WERI-Rb-1 (cell line): Measurements from ENCODE around the gene KLHL22.
"Not testable (repeated sequence)": the region's sequence is repeated elsewhere in the genome, so short reads cannot be mapped to it uniquely, and the experiment has no call there.

ENCODE experiments used
- DNase-seq: peaks from one replicate; pipeline ENCODE4 v3.0.0-alpha.2; 2020
- H3K27ac ChIP-seq: fragments of 250-450 bp; sonication (Bioruptor Pico); 2 replicates; pipeline ENCODE4 v1.5.1; 2020; ENCODE audit warnings: mild to moderate bottlenecking, moderate library complexity
- H3K27me3 ChIP-seq: fragments of 250-450 bp; sonication (Bioruptor Pico); 2 replicates; pipeline ENCODE4 v1.5.1; 2021; ENCODE audit warnings: mild to moderate bottlenecking, low read depth, moderate library complexity; ENCODE audit not compliant: insufficient read depth, severe bottlenecking
- H3K36me3 ChIP-seq: fragments of 250-450 bp; sonication (Bioruptor Pico); 2 replicates; pipeline ENCODE4 v1.5.1; 2020; ENCODE audit warnings: mild to moderate bottlenecking, moderate library complexity
- H3K4me3 ChIP-seq: 2 replicates; pipeline ENCODE4 v1.5.1; 2011; ENCODE audit warnings: low read depth, mild to moderate bottlenecking, control low read depth, low read length
- H3K9me3 ChIP-seq: fragments of 250-450 bp; sonication (Bioruptor Pico); 2 replicates; pipeline ENCODE4 v1.5.1; 2021; ENCODE audit warnings: mild to moderate bottlenecking, moderate library complexity; ENCODE audit not compliant: severe bottlenecking
- CTCF ChIP-seq: IDR thresholded peaks from 2 replicates; pipeline ENCODE4 v1.5.1; 2011; ENCODE audit warnings: low read depth, mild to moderate bottlenecking, control low read depth, inconsistent platforms, low read length

Gene KLHL22

GRCh38 chr22:20488946-20489345 is 6.6 kb downstream of the KLHL22 start:
- Histone ChIP-seq H3K27ac (no peak overlapping the region), H3K9me3 (no peaks in the 10 kb centered on the region)

GRCh38 chr22:20487715-20488114 is 7.9 kb downstream of the KLHL22 start:
- DNase-seq: no peak
- Histone ChIP-seq H3K9me3 (no peaks in the 10 kb centered on the region), H3K27ac (no peak overlapping the region), H3K4me3 (no peak overlapping the region), H3K27me3 (no peaks in the 10 kb centered on the region), H3K36me3 (peaks cover 28% of the 10 kb centered on the region)
- TF ChIP-seq CTCF: no peak

More at GRCh38 chr22:20488946-20489345, 6.6 kb downstream of the KLHL22 start:
- Histone ChIP-seq H3K36me3 (peaks cover 22% of the 10 kb centered on the region), H3K27me3 (no peaks in the 10 kb centered on the region), H3K4me3 (no peak overlapping the region)
- no peak for TF ChIP-seq CTCF
- DNase-seq: no peak

- no peak for TF ChIP-seq CTCF
- H3K4me3 ChIP-seq: no peak overlapping the region
- H3K36me3 ChIP-seq: peaks cover 28% of the 10 kb centered on the region
- no peaks in the 10 kb centered on the region for H3K9me3 ChIP-seq
- H3K27me3 ChIP-seq: no peaks in the 10 kb centered on the region
- no peak overlapping the region for H3K27ac ChIP-seq
- no peak for DNase-seq
These were observed 9.4 kb downstream of the KLHL22 start for GRCh38 chr22:20486229-20486628.

GRCh38 chr22:20484948-20485683 is 10.5 kb downstream of the KLHL22 start:
- Histone ChIP-seq H3K27ac (no peak overlapping the region), H3K27me3 (no peaks in the 10 kb centered on the region), H3K36me3 (peaks cover 26% of the 10 kb centered on the region), H3K9me3 (no peaks in the 10 kb centered on the region), H3K4me3 (no peak overlapping the region)
- TF ChIP-seq CTCF: no peak
- DNase-seq: no peak

- no peak for TF ChIP-seq CTCF
- H3K27me3 ChIP-seq: no peaks in the 10 kb centered on the region
- no peak for DNase-seq
- peaks cover 23% of the 10 kb centered on the region for H3K36me3 ChIP-seq
- H3K4me3 ChIP-seq: no peak overlapping the region
- H3K27ac ChIP-seq: no peak overlapping the region
- H3K9me3 ChIP-seq: no peaks in the 10 kb centered on the region
These were observed 11.8 kb downstream of the KLHL22 start for GRCh38 chr22:20483771-20484170.

- not testable (repeated sequence) for DNase-seq, H3K27me3 ChIP-seq, H3K27ac ChIP-seq, H3K9me3 ChIP-seq, H3K4me3 ChIP-seq
- H3K36me3 ChIP-seq: peaks cover 17% of the 10 kb centered on the region
These were observed 12.5 kb downstream of the KLHL22 start for GRCh38 chr22:20483143-20483506.
